ENCODE results near the gene ABHD2.

DNA sequence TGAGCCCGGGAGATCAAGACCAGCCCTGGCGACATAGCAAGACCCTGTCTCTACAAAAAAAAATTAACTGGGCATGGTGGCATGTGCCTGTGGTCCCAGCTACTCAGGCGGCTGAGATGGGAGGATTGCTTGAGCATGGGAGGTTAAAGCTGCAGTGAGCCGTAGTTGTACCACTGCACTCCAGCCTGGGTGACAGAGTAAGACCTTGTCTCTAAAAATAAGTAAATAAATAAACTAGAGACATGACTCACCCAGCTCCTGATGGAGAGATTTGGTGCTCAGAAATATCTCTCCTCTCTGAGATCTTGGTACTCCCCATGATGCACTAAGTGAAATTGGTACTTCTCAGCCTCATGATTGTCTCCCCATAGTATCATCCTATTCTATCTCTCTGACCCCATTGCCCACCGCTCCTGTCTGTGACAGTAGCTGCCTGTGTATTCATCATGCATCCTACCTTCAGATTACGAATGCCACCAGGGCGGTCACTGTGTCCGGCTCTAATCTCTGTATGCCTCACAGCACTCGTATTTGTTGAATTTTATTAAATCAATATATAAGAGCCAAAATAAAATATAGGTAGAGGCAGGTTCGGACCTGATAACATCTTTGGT is 50.9 kb downstream of the ABHD2 start:
- no peak for TF ChIP-seq POLR2A (IDR thresholded peaks at IDR 0.05; ENCODE audit: low read depth, low read length)
- TF ChIP-seq, protein P1, sequence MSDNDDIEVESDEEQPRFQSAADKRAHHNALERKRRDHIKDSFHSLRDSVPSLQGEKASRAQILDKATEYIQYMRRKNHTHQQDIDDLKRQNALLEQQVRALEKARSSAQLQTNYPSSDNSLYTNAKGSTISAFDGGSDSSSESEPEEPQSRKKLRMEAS (IDR thresholded peaks at IDR 0.05; ENCODE audit: insufficient read depth, insufficient read length), result no peak
- TF ChIP-seq, protein P2, sequence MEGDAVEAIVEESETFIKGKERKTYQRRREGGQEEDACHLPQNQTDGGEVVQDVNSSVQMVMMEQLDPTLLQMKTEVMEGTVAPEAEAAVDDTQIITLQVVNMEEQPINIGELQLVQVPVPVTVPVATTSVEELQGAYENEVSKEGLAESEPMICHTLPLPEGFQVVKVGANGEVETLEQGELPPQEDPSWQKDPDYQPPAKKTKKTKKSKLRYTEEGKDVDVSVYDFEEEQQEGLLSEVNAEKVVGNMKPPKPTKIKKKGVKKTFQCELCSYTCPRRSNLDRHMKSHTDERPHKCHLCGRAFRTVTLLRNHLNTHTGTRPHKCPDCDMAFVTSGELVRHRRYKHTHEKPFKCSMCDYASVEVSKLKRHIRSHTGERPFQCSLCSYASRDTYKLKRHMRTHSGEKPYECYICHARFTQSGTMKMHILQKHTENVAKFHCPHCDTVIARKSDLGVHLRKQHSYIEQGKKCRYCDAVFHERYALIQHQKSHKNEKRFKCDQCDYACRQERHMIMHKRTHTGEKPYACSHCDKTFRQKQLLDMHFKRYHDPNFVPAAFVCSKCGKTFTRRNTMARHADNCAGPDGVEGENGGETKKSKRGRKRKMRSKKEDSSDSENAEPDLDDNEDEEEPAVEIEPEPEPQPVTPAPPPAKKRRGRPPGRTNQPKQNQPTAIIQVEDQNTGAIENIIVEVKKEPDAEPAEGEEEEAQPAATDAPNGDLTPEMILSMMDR (IDR thresholded peaks at IDR 0.05; ENCODE audit: extremely low read depth in 1 of 2, insufficient read depth in 1 of 2, low read depth in 1 of 2, low read length in 2 of 2), result no peak
- no peak for TF ChIP-seq EZH2 (IDR thresholded peaks at IDR 0.05; ENCODE audit: borderline replicate concordance, low read depth, low read length, severe bottlenecking)
- TF ChIP-seq POLR2AphosphoS5 (IDR thresholded peaks at IDR 0.05; ENCODE audit: insufficient read depth, low read depth, low read length), result no peak
- TF ChIP-seq MYC (IDR thresholded peaks at IDR 0.05; ENCODE audit: low read depth, low read length), result no peak

Data from endothelial cell of umbilical vein (primary cell).